ENCODE data around the gene SLC2A1. TPM values are rescaled to one million over a fixed set of nuclear protein-coding genes. Genes with fewer than 3 reads are reported as not detected.

The SLC2A1 gene
- total and polyA plus RNA-seq, 9 of the 15 experiments (the other 6 are each of a cell fraction or from before 2014, with no cell fraction given) = 12.6 to 153 (median 48.0) TPM

DNA sequence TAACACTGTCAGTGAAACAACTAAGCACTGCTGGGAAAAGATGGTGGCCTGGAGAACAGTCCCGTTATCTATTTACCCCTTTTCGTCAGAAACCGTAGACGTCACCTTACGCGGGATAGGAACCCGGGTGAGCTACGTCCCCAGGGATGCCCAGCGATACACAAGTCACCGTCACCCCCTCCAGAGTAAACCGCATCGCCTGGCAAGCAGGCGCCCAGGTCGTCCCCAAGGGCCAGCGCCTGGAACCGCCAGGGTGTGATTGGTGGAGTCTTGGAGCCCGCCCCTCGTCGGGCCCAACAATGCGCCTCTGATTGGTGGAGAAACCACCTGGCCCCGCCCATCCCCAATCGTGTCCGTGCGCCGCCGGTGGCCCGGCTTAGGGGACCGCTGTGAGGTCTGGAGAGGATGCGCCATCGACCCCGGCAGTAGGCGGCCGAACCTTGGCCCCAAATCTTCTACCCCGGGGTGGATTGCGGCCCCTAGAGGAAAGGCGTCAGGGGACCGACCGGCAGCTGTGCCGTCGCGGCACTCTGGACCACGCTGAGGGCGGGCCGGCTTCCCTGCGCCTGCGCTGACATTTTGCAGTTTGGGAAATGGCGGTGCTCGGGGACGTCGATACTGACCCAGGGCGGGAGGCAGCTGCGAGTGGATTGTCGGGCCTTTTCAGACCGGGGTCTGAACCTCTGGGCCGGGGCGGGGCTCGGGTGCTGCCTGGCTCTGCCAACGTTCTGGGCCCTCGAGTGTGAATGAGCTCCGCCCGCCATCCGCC, 34.4 kb downstream of the SLC2A1 start (continued):
- TF ChIP-seq, protein P1, sequence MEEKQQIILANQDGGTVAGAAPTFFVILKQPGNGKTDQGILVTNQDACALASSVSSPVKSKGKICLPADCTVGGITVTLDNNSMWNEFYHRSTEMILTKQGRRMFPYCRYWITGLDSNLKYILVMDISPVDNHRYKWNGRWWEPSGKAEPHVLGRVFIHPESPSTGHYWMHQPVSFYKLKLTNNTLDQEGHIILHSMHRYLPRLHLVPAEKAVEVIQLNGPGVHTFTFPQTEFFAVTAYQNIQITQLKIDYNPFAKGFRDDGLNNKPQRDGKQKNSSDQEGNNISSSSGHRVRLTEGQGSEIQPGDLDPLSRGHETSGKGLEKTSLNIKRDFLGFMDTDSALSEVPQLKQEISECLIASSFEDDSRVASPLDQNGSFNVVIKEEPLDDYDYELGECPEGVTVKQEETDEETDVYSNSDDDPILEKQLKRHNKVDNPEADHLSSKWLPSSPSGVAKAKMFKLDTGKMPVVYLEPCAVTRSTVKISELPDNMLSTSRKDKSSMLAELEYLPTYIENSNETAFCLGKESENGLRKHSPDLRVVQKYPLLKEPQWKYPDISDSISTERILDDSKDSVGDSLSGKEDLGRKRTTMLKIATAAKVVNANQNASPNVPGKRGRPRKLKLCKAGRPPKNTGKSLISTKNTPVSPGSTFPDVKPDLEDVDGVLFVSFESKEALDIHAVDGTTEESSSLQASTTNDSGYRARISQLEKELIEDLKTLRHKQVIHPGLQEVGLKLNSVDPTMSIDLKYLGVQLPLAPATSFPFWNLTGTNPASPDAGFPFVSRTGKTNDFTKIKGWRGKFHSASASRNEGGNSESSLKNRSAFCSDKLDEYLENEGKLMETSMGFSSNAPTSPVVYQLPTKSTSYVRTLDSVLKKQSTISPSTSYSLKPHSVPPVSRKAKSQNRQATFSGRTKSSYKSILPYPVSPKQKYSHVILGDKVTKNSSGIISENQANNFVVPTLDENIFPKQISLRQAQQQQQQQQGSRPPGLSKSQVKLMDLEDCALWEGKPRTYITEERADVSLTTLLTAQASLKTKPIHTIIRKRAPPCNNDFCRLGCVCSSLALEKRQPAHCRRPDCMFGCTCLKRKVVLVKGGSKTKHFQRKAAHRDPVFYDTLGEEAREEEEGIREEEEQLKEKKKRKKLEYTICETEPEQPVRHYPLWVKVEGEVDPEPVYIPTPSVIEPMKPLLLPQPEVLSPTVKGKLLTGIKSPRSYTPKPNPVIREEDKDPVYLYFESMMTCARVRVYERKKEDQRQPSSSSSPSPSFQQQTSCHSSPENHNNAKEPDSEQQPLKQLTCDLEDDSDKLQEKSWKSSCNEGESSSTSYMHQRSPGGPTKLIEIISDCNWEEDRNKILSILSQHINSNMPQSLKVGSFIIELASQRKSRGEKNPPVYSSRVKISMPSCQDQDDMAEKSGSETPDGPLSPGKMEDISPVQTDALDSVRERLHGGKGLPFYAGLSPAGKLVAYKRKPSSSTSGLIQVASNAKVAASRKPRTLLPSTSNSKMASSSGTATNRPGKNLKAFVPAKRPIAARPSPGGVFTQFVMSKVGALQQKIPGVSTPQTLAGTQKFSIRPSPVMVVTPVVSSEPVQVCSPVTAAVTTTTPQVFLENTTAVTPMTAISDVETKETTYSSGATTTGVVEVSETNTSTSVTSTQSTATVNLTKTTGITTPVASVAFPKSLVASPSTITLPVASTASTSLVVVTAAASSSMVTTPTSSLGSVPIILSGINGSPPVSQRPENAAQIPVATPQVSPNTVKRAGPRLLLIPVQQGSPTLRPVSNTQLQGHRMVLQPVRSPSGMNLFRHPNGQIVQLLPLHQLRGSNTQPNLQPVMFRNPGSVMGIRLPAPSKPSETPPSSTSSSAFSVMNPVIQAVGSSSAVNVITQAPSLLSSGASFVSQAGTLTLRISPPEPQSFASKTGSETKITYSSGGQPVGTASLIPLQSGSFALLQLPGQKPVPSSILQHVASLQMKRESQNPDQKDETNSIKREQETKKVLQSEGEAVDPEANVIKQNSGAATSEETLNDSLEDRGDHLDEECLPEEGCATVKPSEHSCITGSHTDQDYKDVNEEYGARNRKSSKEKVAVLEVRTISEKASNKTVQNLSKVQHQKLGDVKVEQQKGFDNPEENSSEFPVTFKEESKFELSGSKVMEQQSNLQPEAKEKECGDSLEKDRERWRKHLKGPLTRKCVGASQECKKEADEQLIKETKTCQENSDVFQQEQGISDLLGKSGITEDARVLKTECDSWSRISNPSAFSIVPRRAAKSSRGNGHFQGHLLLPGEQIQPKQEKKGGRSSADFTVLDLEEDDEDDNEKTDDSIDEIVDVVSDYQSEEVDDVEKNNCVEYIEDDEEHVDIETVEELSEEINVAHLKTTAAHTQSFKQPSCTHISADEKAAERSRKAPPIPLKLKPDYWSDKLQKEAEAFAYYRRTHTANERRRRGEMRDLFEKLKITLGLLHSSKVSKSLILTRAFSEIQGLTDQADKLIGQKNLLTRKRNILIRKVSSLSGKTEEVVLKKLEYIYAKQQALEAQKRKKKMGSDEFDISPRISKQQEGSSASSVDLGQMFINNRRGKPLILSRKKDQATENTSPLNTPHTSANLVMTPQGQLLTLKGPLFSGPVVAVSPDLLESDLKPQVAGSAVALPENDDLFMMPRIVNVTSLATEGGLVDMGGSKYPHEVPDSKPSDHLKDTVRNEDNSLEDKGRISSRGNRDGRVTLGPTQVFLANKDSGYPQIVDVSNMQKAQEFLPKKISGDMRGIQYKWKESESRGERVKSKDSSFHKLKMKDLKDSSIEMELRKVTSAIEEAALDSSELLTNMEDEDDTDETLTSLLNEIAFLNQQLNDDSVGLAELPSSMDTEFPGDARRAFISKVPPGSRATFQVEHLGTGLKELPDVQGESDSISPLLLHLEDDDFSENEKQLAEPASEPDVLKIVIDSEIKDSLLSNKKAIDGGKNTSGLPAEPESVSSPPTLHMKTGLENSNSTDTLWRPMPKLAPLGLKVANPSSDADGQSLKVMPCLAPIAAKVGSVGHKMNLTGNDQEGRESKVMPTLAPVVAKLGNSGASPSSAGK (IDR thresholded peaks at IDR 0.05) = peak; percentile 88
- TF ChIP-seq ZNF57 (CRISPR knock-in tag; IDR thresholded peaks at IDR 0.05) (0 out of 2 replicates have a peak, but pooled peaks have one; percentile 19), NRF1 (conservative IDR thresholded peaks at IDR 0.05 in 1 of 2, IDR thresholded peaks at IDR 0.05 in 1 of 2) (peak; percentile 93 to 95), NFIC (IDR thresholded peaks at IDR 0.05) (peak; percentile 47), ZBTB7A (IDR thresholded peaks at IDR 0.05; ENCODE audit: borderline replicate concordance, control insufficient read depth, low read depth, low read length) (peak; percentile 56; the same call in 1 of the 2 replicates), CXXC5 (CRISPR knock-in tag; IDR thresholded peaks at IDR 0.05) (peak; percentile 87), POLR2G (IDR thresholded peaks at IDR 0.05; ENCODE audit: low read depth, low read length) (peak; percentile 98)
- TF ChIP-seq, protein P2, sequence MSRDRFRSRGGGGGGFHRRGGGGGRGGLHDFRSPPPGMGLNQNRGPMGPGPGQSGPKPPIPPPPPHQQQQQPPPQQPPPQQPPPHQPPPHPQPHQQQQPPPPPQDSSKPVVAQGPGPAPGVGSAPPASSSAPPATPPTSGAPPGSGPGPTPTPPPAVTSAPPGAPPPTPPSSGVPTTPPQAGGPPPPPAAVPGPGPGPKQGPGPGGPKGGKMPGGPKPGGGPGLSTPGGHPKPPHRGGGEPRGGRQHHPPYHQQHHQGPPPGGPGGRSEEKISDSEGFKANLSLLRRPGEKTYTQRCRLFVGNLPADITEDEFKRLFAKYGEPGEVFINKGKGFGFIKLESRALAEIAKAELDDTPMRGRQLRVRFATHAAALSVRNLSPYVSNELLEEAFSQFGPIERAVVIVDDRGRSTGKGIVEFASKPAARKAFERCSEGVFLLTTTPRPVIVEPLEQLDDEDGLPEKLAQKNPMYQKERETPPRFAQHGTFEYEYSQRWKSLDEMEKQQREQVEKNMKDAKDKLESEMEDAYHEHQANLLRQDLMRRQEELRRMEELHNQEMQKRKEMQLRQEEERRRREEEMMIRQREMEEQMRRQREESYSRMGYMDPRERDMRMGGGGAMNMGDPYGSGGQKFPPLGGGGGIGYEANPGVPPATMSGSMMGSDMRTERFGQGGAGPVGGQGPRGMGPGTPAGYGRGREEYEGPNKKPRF (IDR thresholded peaks at IDR 0.05; ENCODE audit: low read depth, low read length) = no peak
- TF ChIP-seq, protein P3, sequence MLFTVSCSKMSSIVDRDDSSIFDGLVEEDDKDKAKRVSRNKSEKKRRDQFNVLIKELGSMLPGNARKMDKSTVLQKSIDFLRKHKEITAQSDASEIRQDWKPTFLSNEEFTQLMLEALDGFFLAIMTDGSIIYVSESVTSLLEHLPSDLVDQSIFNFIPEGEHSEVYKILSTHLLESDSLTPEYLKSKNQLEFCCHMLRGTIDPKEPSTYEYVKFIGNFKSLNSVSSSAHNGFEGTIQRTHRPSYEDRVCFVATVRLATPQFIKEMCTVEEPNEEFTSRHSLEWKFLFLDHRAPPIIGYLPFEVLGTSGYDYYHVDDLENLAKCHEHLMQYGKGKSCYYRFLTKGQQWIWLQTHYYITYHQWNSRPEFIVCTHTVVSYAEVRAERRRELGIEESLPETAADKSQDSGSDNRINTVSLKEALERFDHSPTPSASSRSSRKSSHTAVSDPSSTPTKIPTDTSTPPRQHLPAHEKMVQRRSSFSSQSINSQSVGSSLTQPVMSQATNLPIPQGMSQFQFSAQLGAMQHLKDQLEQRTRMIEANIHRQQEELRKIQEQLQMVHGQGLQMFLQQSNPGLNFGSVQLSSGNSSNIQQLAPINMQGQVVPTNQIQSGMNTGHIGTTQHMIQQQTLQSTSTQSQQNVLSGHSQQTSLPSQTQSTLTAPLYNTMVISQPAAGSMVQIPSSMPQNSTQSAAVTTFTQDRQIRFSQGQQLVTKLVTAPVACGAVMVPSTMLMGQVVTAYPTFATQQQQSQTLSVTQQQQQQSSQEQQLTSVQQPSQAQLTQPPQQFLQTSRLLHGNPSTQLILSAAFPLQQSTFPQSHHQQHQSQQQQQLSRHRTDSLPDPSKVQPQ (CRISPR knock-in tag; IDR thresholded peaks at IDR 0.05; ENCODE audit: borderline replicate concordance) = no peak
